HUES6 (cell line): ENCODE data around the gene PIP5K1B.

ENCODE experiments used
- H3K27ac ChIP-seq: 2 replicates; pipeline ENCODE4 v1.7.0; 2013; ENCODE audit warnings: low read depth, mild to moderate bottlenecking, low read length, inconsistent platforms
- H3K27me3 ChIP-seq: 2 replicates; pipeline ENCODE4 v1.6.1; 2013; ENCODE audit warnings: low read length; ENCODE audit not compliant: control insufficient read depth, insufficient read depth
- H3K36me3 ChIP-seq: 2 replicates; pipeline ENCODE4 v1.6.1; 2013; ENCODE audit warnings: low read length; ENCODE audit not compliant: control insufficient read depth, insufficient read depth
- H3K4me1 ChIP-seq: 2 replicates; pipeline ENCODE4 v1.6.1; 2013; ENCODE audit warnings: low read length; ENCODE audit not compliant: control insufficient read depth, insufficient read depth
- H3K4me3 ChIP-seq: 2 replicates; pipeline ENCODE4 v1.5.1; 2013; ENCODE audit warnings: low read depth, low read length
- H3K9ac ChIP-seq: one replicate; pipeline ENCODE4 v1.6.1; 2013; ENCODE audit warnings: mild to moderate bottlenecking, low read length
- H3K9me3 ChIP-seq: 2 replicates; pipeline ENCODE4 v1.6.1; 2013; ENCODE audit warnings: low read depth, low read length; ENCODE audit not compliant: control insufficient read depth, insufficient read depth

Gene PIP5K1B

DNA sequence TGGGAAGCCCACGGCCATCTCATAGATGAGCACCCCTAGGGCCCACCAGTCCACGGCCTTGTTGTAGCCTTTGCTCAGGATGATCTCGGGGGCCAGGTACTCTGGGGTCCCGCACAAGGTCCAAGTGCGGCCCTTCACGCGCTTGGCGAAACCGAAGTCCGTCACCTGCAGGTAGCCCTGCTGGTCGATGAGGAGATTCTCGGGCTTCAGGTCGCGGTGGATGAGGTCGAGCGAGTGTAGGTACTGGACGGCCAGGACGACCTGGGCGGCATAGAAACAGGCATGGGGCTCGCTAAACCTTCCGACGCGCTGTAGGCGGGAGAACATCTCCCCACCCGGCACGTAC lies 308.3 kb downstream of the PIP5K1B start:
- Histone ChIP-seq H3K27me3 (no peaks in the 10 kb centered on the region), H3K9ac (no peak overlapping the region), H3K4me1 (peaks cover 9% of the 10 kb centered on the region; the same call in 1 of the 2 replicates), H3K4me3 (no peak overlapping the region), H3K36me3 (no peaks in the 10 kb centered on the region), H3K27ac (no peak overlapping the region), H3K9me3 (peaks cover 8% of the 10 kb centered on the region)

DNA sequence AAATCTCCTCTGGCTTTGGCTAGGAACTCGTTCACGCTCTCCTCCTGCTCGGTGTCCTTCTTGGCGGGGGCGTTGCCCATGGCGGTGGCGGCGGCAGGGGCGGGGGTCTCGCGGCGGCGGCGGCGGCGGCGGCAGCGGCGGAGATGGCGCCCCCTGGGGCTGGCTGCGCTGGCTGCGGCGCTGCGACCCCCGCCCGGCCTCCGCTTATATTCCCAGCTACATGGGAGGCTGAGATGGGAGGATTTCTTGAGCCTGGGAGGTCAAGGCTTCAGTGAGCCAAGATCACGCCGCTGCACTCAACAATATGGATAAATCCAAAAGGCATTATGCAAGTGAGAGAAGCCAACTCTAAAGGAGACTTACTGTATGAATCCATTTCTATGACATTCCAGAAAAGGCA lies 309.0 kb downstream of the PIP5K1B start, which contains the start of gene PRKACG:
PRKACG (minus strand) TSS at position 101 of the 400 bp plus-strand sequence; CDS start at position 80, 21 bp downstream.
- H3K9ac ChIP-seq, result no peak within 1 kb of the TSS
- H3K9me3 ChIP-seq, result peaks cover 8% of the 10 kb centered on the region
- H3K4me1 ChIP-seq, result peaks cover 9% of the 10 kb centered on the region; the same call in 1 of the 2 replicates
- no peaks in the 10 kb centered on the region for H3K27me3 ChIP-seq
- H3K4me3 ChIP-seq, result no peak within 1 kb of the TSS
- no peak within 1 kb of the TSS for H3K27ac ChIP-seq
- H3K36me3 ChIP-seq, result no peaks in the 10 kb centered on the region

DNA sequence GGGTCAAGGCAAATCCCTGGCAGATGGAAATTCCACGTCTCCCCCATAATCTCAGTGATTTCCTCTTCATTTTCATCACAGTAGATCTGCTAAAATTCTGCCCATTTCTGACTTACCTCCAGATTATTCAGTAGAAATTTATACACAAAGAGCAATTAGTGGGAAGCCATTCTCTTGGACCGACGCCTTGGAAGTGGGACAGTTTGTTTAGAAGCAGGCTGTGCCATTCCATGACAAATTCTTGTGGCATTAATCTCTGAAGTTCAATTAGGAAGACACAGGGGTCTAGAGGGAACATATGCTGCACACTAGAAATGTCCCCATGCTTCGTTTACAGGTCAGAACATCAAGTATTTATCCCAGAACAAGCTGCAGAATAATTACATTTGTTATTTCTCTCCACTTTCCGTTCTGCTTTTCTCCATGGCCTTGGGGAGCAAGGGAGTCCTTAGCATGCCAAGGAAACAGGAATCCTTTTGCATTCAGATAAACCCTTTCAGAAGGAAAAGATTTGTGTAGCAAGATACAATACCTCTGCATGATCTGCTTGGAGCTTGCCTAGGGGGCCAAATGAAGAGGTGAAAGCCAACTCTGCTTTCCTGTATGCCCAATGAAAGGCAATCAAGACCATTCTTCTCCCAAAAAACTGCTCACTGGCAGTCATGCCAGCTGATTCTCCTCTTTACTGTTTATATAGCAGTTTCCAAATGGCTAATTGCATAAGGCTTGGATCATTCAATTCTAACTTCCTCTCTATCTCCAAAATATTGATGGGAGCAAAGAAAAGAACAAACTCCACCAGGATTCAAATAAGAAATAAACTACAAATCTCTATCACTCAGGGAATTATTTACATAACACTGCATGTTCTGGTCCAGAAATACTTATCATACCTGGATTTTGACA lies 311.4 kb downstream of the PIP5K1B start:
- Histone ChIP-seq H3K4me3 (no peak overlapping the region), H3K9ac (no peak overlapping the region), H3K4me1 (peaks cover 9% of the 10 kb centered on the region; the same call in 1 of the 2 replicates), H3K27me3 (no peaks in the 10 kb centered on the region), H3K36me3 (no peaks in the 10 kb centered on the region), H3K9me3 (peaks cover 8% of the 10 kb centered on the region), H3K27ac (no peak overlapping the region)

DNA sequence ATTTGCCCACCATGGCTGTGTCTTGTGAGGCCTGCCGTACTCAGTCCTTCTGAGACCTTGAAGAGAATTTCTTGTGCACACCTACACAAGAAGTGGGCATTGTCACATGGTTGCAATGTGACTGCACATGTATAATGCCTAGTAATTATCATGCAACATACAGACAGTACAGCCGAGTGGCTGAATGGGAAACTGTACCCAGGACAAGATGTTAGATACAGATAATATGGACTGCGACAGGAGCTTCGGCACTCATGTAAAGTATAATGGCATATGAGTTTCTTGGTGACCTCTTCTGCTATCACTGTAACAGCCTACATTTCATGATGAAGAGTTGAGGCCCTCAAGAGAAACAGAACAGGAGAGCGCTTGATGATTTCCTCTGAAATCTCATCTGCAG lies 313.7 kb downstream of the PIP5K1B start:
- Histone ChIP-seq H3K9me3 (peaks cover 3% of the 10 kb centered on the region), H3K9ac (no peak overlapping the region), H3K27me3 (no peaks in the 10 kb centered on the region), H3K36me3 (no peaks in the 10 kb centered on the region), H3K27ac (no peak overlapping the region), H3K4me3 (no peak overlapping the region), H3K4me1 (peaks cover 14% of the 10 kb centered on the region; the same call in 1 of the 2 replicates)

DNA sequence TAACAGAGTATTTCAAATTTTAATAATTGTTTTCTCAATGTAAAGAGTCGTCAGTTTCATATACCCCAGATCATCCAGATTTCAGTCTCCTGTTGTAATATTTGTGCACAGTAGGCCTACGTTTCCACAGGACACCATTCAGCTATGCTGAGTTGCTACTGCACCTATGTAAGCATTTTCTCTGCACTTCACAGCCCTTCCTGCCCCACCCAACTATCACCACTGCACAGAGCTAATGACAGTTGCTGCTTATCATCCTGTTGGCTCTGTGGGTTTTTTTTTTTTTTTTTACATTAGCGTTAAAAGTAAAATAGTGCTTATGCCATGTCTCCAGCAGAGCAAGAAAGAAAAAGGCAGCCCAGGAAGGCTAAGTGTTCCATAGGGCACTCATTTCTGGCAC lies 314.8 kb downstream of the PIP5K1B start:
- H3K9me3 ChIP-seq, result no peaks in the 10 kb centered on the region
- no peak overlapping the region for H3K27ac ChIP-seq
- H3K4me1 ChIP-seq, result peaks cover 16% of the 10 kb centered on the region; the same call in 1 of the 2 replicates
- no peak overlapping the region for H3K4me3 ChIP-seq
- no peaks in the 10 kb centered on the region for H3K27me3 ChIP-seq
- no peak overlapping the region for H3K9ac ChIP-seq
- H3K36me3 ChIP-seq, result no peaks in the 10 kb centered on the region

- Histone ChIP-seq H3K9me3 (no peaks in the 10 kb centered on the region), H3K27ac (no peak overlapping the region), H3K9ac (no peak overlapping the region), H3K27me3 (no peaks in the 10 kb centered on the region), H3K36me3 (no peaks in the 10 kb centered on the region), H3K4me1 (peaks cover 16% of the 10 kb centered on the region; the same call in 1 of the 2 replicates), H3K4me3 (no peak overlapping the region)
These were observed 315.5 kb downstream of the PIP5K1B start for GRCh38 chr9:69020301-69021145.

DNA sequence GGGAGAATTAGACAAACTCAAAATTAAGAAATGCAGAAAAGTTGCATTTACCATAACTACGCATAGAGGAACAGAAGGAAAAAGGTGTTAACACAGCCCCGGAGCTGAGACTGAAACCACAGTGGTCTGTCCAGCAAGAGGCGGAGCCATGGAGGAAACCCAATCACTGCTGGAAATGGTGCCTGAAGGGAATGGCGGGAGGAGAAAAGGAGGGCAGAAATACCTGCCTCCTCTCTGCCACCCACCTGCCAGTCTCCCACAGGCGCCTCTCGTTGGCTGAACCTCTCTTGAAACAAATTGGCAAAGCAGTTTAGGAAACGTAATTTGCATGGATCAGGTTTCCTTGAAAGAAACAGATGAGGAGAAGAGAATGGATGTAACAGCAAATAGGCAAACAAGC lies 318.6 kb downstream of the PIP5K1B start:
- no peaks in the 10 kb centered on the region for H3K9me3 ChIP-seq
- no peak overlapping the region for H3K4me3 ChIP-seq
- peaks cover 7% of the 10 kb centered on the region; the same call in 1 of the 2 replicates for H3K4me1 ChIP-seq
- no peaks in the 10 kb centered on the region for H3K27me3 ChIP-seq
- H3K36me3 ChIP-seq, result no peaks in the 10 kb centered on the region
- H3K9ac ChIP-seq, result no peak overlapping the region
- H3K27ac ChIP-seq, result no peak overlapping the region

DNA sequence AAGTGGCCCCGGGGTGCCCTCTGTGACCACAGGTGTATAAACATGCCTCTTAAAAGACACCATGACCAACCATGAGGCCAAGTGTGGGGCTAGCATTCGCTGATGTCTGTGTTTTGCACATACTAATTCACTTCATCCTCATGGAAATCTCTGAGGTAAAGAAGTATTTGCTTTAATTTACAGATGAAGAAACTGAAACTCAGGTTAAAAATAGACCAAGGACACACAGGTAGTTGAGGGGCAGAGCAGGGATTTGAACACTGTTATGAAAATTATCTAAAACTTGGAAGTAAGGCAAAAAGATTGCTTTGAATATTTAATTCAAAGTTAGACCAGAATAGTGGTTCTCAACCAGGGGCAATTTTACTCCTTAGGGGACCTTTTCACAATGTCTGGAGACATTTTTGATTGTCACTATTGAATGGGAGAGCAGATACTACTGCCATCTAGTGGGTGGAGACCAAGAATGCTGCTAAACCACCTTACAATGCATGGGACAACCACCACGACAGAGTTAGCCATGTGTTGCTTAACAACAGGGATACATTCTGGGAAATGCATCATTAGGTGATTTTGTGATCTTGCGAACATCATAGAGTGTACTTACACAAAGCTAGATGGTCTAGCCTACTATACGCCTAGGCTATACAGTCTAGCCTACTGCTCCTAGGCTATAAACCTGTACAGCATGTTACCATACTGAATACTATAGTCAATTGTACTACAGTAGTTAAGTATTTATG lies 322.5 kb downstream of the PIP5K1B start:
- no peaks in the 10 kb centered on the region for H3K36me3 ChIP-seq
- no peak overlapping the region for H3K4me3 ChIP-seq
- H3K4me1 ChIP-seq, result peaks cover 7% of the 10 kb centered on the region; the same call in 1 of the 2 replicates
- H3K27me3 ChIP-seq, result no peaks in the 10 kb centered on the region
- H3K9ac ChIP-seq, result no peak overlapping the region
- H3K27ac ChIP-seq, result no peak overlapping the region
- H3K9me3 ChIP-seq, result peaks cover 6% of the 10 kb centered on the region

GRCh38 chr9:69028754-69029153 lies 323.7 kb downstream of the PIP5K1B start:
- Histone ChIP-seq H3K27ac (no peak overlapping the region), H3K36me3 (no peaks in the 10 kb centered on the region), H3K9ac (no peak overlapping the region), H3K4me3 (no peak overlapping the region), H3K9me3 (peaks cover 6% of the 10 kb centered on the region), H3K4me1 (peaks cover 2% of the 10 kb centered on the region; the same call in 1 of the 2 replicates), H3K27me3 (no peaks in the 10 kb centered on the region)

DNA sequence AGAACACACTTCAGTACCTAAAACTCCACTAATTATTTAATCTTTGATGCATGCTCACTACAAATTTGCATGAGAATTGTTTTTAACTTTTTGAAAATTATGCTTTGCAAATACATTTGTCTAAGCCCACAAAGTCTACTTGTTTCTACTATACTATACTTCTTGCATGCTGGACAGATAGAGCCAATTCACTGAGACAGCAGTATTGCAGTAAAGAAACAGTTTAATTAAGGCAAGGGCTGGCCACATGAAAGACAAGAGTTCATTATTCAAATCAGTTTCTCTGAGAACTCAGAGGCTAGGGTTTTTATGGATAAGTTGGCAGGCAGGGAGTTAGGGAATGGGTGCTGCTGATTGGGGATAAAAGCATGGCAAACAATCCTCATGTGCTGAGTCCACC lies 324.5 kb downstream of the PIP5K1B start:
- H3K4me3 ChIP-seq, result no peak overlapping the region
- H3K4me1 ChIP-seq, result no peaks in the 10 kb centered on the region
- no peaks in the 10 kb centered on the region for H3K36me3 ChIP-seq
- H3K9ac ChIP-seq, result no peak overlapping the region
- no peaks in the 10 kb centered on the region for H3K27me3 ChIP-seq
- H3K27ac ChIP-seq, result no peak overlapping the region
- peaks cover 6% of the 10 kb centered on the region for H3K9me3 ChIP-seq
